ENCODE results near the gene ZNF414. TPM values are rescaled to one million over a fixed set of nuclear protein-coding genes. Genes with fewer than 3 reads are reported as not detected.

The ZNF414 gene
- total and polyA plus RNA-seq, 10 of the 15 experiments (the other 5 are each of a cell fraction or from before 2014, with no cell fraction given) = 0.16 to 23.7 (median 5.3) TPM; not detected in 1

- TF ChIP-seq TAF1 (IDR thresholded peaks at IDR 0.05; ENCODE audit: borderline replicate concordance, low read depth, low read length) (no peak), SREBF2 (IDR thresholded peaks at IDR 0.05; ENCODE audit: low read length) (no peak), SP1 (IDR thresholded peaks at IDR 0.05; ENCODE audit: low read depth, low read length) (no peak)
Observed at GRCh38 chr19:8489561-8490394, 24.2 kb downstream of the ZNF414 start (continued).

GRCh38 chr19:8488365-8488764 is 25.6 kb downstream of the ZNF414 start:
- CTCF ChIA-PET = no interaction called here
- peaks cover 37 to 44% of the 10 kb centered on the region in 2 experiments for H3K36me3 ChIP-seq (ENCODE audit: control insufficient read depth in 2 of 2, insufficient read depth in 2 of 2, low read length in 1 of 2)
- no peak for TF ChIP-seq TCF7 (IDR thresholded peaks at IDR 0.05; ENCODE audit: borderline replicate concordance)
- TF ChIP-seq ETV6 (conservative IDR thresholded peaks at IDR 0.05 in 1 of 2, IDR thresholded peaks at IDR 0.05 in 1 of 2; ENCODE audit: borderline replicate concordance in 1 of 2, low read depth in 1 of 2) = no peak
- no peak for TF ChIP-seq HDAC6 (IDR thresholded peaks at IDR 0.05; ENCODE audit: unreplicated experiment)
- no peak for TF ChIP-seq CHD1 (IDR thresholded peaks at IDR 0.05; ENCODE audit: low read depth, low read length)
- TF ChIP-seq, protein P1, sequence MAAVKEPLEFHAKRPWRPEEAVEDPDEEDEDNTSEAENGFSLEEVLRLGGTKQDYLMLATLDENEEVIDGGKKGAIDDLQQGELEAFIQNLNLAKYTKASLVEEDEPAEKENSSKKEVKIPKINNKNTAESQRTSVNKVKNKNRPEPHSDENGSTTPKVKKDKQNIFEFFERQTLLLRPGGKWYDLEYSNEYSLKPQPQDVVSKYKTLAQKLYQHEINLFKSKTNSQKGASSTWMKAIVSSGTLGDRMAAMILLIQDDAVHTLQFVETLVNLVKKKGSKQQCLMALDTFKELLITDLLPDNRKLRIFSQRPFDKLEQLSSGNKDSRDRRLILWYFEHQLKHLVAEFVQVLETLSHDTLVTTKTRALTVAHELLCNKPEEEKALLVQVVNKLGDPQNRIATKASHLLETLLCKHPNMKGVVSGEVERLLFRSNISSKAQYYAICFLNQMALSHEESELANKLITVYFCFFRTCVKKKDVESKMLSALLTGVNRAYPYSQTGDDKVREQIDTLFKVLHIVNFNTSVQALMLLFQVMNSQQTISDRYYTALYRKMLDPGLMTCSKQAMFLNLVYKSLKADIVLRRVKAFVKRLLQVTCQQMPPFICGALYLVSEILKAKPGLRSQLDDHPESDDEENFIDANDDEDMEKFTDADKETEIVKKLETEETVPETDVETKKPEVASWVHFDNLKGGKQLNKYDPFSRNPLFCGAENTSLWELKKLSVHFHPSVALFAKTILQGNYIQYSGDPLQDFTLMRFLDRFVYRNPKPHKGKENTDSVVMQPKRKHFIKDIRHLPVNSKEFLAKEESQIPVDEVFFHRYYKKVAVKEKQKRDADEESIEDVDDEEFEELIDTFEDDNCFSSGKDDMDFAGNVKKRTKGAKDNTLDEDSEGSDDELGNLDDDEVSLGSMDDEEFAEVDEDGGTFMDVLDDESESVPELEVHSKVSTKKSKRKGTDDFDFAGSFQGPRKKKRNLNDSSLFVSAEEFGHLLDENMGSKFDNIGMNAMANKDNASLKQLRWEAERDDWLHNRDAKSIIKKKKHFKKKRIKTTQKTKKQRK (IDR thresholded peaks at IDR 0.05; ENCODE audit: low read depth, low read length) = no peak
- no peak for TF ChIP-seq IRF4 (IDR thresholded peaks at IDR 0.05; ENCODE audit: low read depth, low read length)
- TF ChIP-seq CEBPB (IDR thresholded peaks at IDR 0.05; ENCODE audit: borderline replicate concordance in 1 of 2, low read depth in 2 of 2, low read length in 2 of 2) = no peak
- no peak for TF ChIP-seq HDAC2 (IDR thresholded peaks at IDR 0.05)
- TF ChIP-seq ZNF217 (IDR thresholded peaks at IDR 0.05) = no peak
- no peak for TF ChIP-seq REST (IDR thresholded peaks at IDR 0.05; ENCODE audit: low read depth, low read length)
- no peak for TF ChIP-seq SMAD1 (IDR thresholded peaks at IDR 0.05; ENCODE audit: low read depth, partially characterized antibody)
- TF ChIP-seq, protein P2, sequence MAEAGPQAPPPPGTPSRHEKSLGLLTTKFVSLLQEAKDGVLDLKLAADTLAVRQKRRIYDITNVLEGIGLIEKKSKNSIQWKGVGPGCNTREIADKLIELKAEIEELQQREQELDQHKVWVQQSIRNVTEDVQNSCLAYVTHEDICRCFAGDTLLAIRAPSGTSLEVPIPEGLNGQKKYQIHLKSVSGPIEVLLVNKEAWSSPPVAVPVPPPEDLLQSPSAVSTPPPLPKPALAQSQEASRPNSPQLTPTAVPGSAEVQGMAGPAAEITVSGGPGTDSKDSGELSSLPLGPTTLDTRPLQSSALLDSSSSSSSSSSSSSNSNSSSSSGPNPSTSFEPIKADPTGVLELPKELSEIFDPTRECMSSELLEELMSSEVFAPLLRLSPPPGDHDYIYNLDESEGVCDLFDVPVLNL (IDR thresholded peaks at IDR 0.05; ENCODE audit: low read depth, low read length) = no peak

More at GRCh38 chr19:8488365-8488764, 25.6 kb downstream of the ZNF414 start:
- no peaks in the 10 kb centered on the region for H3K27me3 ChIP-seq (replicated peaks in 1 of 2; ENCODE audit: control insufficient read depth in 2 of 2, insufficient read depth in 2 of 2, low read length in 1 of 2)
- 86% methylated on average over 15 of the region's 15 CpGs for WGBS (ENCODE audit: insufficient coverage, insufficient replicate concordance, low lambda C conversion rate, missing lambda C conversion rate)
- H3K4me3 ChIP-seq = no peak overlapping the region
- ChIA-PET SMC1A (ENCODE audit: uncharacterized antibody, unreplicated experiment) (no interaction called here), RAD21 (ENCODE audit: unreplicated experiment) (no interaction called here), POLR2A (no interaction called here)
- intact Hi-C loops (cut with micrococcal nuclease; ENCODE audit: unreplicated experiment) = no loop called here
- in situ Hi-C loops (cut with MboI) = no loop called here
- no peak overlapping the region for H3K27ac ChIP-seq (ENCODE audit: control insufficient read depth, insufficient read depth)
- H3K9me3 ChIP-seq (replicated peaks; ENCODE audit: control insufficient read depth, insufficient read depth, low read length) = no peaks in the 10 kb centered on the region
- H3K79me2 ChIP-seq (ENCODE audit: control insufficient read depth, insufficient read depth, low read length) = no peaks in the 10 kb centered on the region
- ATAC-seq (no peak), FAIRE-seq (no peak), DNase-seq (ENCODE audit: low read depth, low spot score) (no peak)
- peaks cover 7% of the 10 kb centered on the region for H3K4me1 ChIP-seq (ENCODE audit: control insufficient read depth, insufficient read depth, low read length)
- H2AFZ ChIP-seq (ENCODE audit: control insufficient read depth, low read depth, low read length) = no peak overlapping the region
- no peak overlapping the region for H3K4me2 ChIP-seq (ENCODE audit: control insufficient read depth, insufficient read depth)
- no peak overlapping the region for H3K9ac ChIP-seq (ENCODE audit: control insufficient read depth, insufficient read depth, low read length)
- H4K20me1 ChIP-seq (ENCODE audit: control insufficient read depth, insufficient read depth) = no peaks in the 10 kb centered on the region; the same call in 1 of the 2 replicates
- BruUV-seq (replicated peaks) = no TSS peak

All from GM12878 (cell line).